ENCODE data around the gene TECPR2. TPM values are rescaled to one million over a fixed set of nuclear protein-coding genes. Genes with fewer than 3 reads are reported as not detected.
A peak's percentile ranks its signal among the peaks of the same experiment; 100 is the strongest.

TECPR2 gene
- total RNA-seq, 1 experiment from 2014 or later, result 29.7 TPM

DNA sequence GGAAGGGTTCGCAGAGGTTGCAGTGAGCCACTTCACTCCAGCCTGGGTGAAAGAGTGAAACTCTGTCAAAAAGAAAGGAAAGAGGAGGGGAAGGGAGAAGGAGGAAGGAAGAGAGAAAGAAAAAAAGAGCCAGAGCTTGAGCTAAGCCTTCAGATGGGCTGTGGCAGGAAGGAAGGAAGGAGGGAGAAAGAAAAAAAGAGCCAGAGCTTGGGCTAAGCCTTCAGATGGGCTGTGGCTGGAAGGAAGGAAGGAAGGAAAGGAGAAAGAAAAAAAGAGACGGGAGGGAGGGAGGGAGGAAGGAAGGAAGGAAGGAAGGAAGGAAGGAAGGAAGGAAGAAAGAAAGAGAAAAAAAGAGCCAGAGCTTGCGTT is 160.4 kb downstream of the TECPR2 start:
- peaks cover 39% of the 10 kb centered on the region for H3K4me1 ChIP-seq (replicated peaks; ENCODE audit: insufficient read depth)
- CTCF ChIA-PET, result interaction anchor here (0.7 kb wide), 2 partner anchors 84 to 1015 kb away, joined by 3 to 6 read pairs; no protein-coding TSS in a partner anchor
- no peak overlapping the region for H3K4me3 ChIP-seq
- H3F3A ChIP-seq (ENCODE audit: insufficient read depth, low read depth), result peaks cover 42% of the 10 kb centered on the region
- no peak overlapping the region for H3K4me2 ChIP-seq
- H3K9me3 ChIP-seq (ENCODE audit: insufficient read depth, low read depth), result no peaks in the 10 kb centered on the region
- no peaks in the 10 kb centered on the region for H4K20me1 ChIP-seq (ENCODE audit: insufficient read depth)
- no TSS peak for BruUV-seq (replicated peaks)
- TF ChIP-seq EZH2 (IDR thresholded peaks at IDR 0.05; ENCODE audit: low read depth), result no peak
- TF ChIP-seq, protein P1, sequence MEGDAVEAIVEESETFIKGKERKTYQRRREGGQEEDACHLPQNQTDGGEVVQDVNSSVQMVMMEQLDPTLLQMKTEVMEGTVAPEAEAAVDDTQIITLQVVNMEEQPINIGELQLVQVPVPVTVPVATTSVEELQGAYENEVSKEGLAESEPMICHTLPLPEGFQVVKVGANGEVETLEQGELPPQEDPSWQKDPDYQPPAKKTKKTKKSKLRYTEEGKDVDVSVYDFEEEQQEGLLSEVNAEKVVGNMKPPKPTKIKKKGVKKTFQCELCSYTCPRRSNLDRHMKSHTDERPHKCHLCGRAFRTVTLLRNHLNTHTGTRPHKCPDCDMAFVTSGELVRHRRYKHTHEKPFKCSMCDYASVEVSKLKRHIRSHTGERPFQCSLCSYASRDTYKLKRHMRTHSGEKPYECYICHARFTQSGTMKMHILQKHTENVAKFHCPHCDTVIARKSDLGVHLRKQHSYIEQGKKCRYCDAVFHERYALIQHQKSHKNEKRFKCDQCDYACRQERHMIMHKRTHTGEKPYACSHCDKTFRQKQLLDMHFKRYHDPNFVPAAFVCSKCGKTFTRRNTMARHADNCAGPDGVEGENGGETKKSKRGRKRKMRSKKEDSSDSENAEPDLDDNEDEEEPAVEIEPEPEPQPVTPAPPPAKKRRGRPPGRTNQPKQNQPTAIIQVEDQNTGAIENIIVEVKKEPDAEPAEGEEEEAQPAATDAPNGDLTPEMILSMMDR (conservative IDR thresholded peaks at IDR 0.05), result no peak
- DNase-seq, result no peak
- intact Hi-C loops (cut with micrococcal nuclease; ENCODE audit: unreplicated experiment), result loop anchor here (10.0 kb wide), 3 partner anchors 492 to 1022 kb away; no protein-coding TSS in a partner anchor
- H3K36me3 ChIP-seq (ENCODE audit: low read depth), result no peaks in the 10 kb centered on the region
- POLR2A ChIA-PET (ENCODE audit: unreplicated experiment), result no interaction called here
- no peaks in the 10 kb centered on the region for H3K27me3 ChIP-seq (ENCODE audit: insufficient read depth, low read depth)
- no peaks in the 10 kb centered on the region for H3K9me2 ChIP-seq (ENCODE audit: insufficient read depth)
- no peak overlapping the region for H3K27ac ChIP-seq
- H2AFZ ChIP-seq, result no peak overlapping the region
- peaks cover 6% of the 10 kb centered on the region; the same call in 1 of the 2 replicates for H3K79me2 ChIP-seq (ENCODE audit: low read depth)

DNA sequence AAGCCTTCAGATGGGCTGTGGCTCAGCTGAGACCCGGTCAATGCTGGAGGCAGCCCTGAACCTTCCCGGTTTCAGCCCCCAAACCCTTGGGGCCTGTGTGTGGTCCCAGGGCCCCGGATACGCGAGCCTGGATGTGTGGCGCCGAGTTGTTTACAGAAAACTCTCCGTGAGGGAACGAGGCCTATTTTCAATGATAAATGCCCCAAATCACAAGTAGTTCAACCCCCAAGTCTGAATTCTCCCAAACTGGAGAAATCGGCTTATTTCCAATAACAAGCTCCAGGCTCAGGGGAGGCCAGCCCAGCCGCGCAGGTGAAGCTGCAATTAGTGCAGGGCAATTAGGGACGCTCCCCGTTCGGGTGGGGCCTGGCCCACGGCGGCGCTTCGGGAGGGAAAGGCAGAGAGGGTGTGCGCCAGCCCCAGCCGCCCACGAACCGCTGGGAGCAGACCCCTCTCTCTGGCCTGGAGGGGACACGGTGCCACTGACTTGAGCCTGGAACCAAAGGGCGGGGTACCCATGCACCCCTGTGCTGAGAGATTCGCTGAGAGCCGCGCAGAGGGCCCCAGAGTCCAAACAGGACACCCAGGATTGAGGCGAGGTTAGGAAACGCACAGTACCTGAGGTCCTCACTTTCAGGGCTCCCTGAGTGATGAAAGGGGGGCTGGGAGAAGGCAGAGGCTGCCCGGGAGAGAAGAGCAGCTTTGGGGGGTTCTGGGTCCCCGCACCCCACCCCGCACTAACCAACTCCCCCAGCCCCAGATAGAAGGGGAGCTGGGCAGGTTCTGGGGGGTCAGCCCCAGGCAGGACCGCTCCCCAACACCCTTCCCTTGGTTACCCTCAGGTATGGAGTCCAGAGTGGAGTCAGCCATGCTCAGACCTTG is 161.1 kb downstream of the TECPR2 start:
- Histone ChIP-seq H3K4me2 (peak overlapping the region; percentile 90), H3K79me2 (ENCODE audit: low read depth) (peaks cover 6% of the 10 kb centered on the region; the same call in 1 of the 2 replicates), H4K20me1 (ENCODE audit: insufficient read depth) (no peaks in the 10 kb centered on the region), H2AFZ (peak overlapping the region; percentile 45; the same call in 1 of the 2 replicates), H3F3A (ENCODE audit: insufficient read depth, low read depth) (peaks cover 42% of the 10 kb centered on the region), H3K27me3 (ENCODE audit: insufficient read depth, low read depth) (no peaks in the 10 kb centered on the region), H3K4me1 (replicated peaks; ENCODE audit: insufficient read depth) (peaks cover 45% of the 10 kb centered on the region), H3K4me3 (peak overlapping the region; percentile 62; the same call in 1 of the 2 replicates), H3K36me3 (ENCODE audit: low read depth) (no peaks in the 10 kb centered on the region), H3K9me2 (ENCODE audit: insufficient read depth) (no peaks in the 10 kb centered on the region), H3K9me3 (ENCODE audit: insufficient read depth, low read depth) (no peaks in the 10 kb centered on the region), H3K27ac (peak overlapping the region; percentile 93; the same call in 1 of the 2 replicates)
- DNase-seq, result no peak
- BruUV-seq (replicated peaks), result no TSS peak
- POLR2A ChIA-PET (ENCODE audit: unreplicated experiment), result interaction anchor here (0.5 to 1.2 kb wide), 9 partner anchors 14 to 1279 kb away, joined by 3 to 20 read pairs (median 3); partner anchors contain the start of gene ANKRD9
- TF ChIP-seq EZH2 (IDR thresholded peaks at IDR 0.05; ENCODE audit: low read depth), result no peak
- TF ChIP-seq, protein P1 (conservative IDR thresholded peaks at IDR 0.05), result no peak
- intact Hi-C loops (cut with micrococcal nuclease; ENCODE audit: unreplicated experiment), result loop anchor here (1.0 to 10.0 kb wide), 8 partner anchors 68 to 1021 kb away; partner anchors contain the start of gene RCOR1
- CTCF ChIA-PET, result interaction anchor here (0.5 to 2.3 kb wide), 18 partner anchors 17 to 1015 kb away, joined by 3 to 27 read pairs (median 4); no protein-coding TSS in a partner anchor

- no peaks in the 10 kb centered on the region for H3K27me3 ChIP-seq (ENCODE audit: insufficient read depth, low read depth)
- peak; percentile 99 to 100 for DNase-seq
- intact Hi-C loops (cut with micrococcal nuclease; ENCODE audit: unreplicated experiment), result loop anchor here (1.0 to 10.0 kb wide), 11 partner anchors 28 to 1020 kb away; partner anchors contain the start of gene RCOR1
- peak overlapping the region; percentile 93 for H3K27ac ChIP-seq
- peaks cover 6% of the 10 kb centered on the region; the same call in 1 of the 2 replicates for H3K79me2 ChIP-seq (ENCODE audit: low read depth)
- BruUV-seq (replicated peaks), result TSS peak; percentile 67
- peak overlapping the region; percentile 62 for H3K4me3 ChIP-seq
- peaks cover 50% of the 10 kb centered on the region for H3F3A ChIP-seq (ENCODE audit: insufficient read depth, low read depth)
- H2AFZ ChIP-seq, result peak overlapping the region; percentile 79
- ChIA-PET POLR2A (ENCODE audit: unreplicated experiment) (interaction anchor here (0.5 to 1.2 kb wide), 21 partner anchors 15 to 1278 kb away, joined by 3 to 27 read pairs (median 3); partner anchors contain the start of genes ANKRD9, CDC42BPB and EIF5), CTCF (interaction anchor here (0.5 to 2.3 kb wide), 19 partner anchors 16 to 403 kb away, joined by 3 to 27 read pairs (median 4); no protein-coding TSS in a partner anchor)
- peak overlapping the region; percentile 90 for H3K4me2 ChIP-seq
- peaks cover 50% of the 10 kb centered on the region for H3K4me1 ChIP-seq (replicated peaks; ENCODE audit: insufficient read depth)
- no peaks in the 10 kb centered on the region for H3K36me3 ChIP-seq (ENCODE audit: low read depth)
- H4K20me1 ChIP-seq (ENCODE audit: insufficient read depth), result no peaks in the 10 kb centered on the region
- TF ChIP-seq EZH2 (IDR thresholded peaks at IDR 0.05; ENCODE audit: low read depth), result no peak
- TF ChIP-seq, protein P1 (conservative IDR thresholded peaks at IDR 0.05), result peak; percentile 100
- H3K9me3 ChIP-seq (ENCODE audit: insufficient read depth, low read depth), result no peaks in the 10 kb centered on the region
- no peaks in the 10 kb centered on the region for H3K9me2 ChIP-seq (ENCODE audit: insufficient read depth)
Observed at GRCh38 chr14:102524451-102525218, 161.9 kb downstream of the TECPR2 start.

Measured in PC-9 (cell line).